Natural killer cell (primary cell): ENCODE results near the gene ZNF709. TPM values are rescaled to one million over a fixed set of nuclear protein-coding genes. Genes with fewer than 3 reads are reported as not detected.
"Not testable (repeated sequence)": the region's sequence is repeated elsewhere in the genome, so short reads cannot be mapped to it uniquely, and the experiment has no call there.

Experiments used
- ATAC-seq, 3 donors: fragments of 150-1000 bp in 2 of 3; fragments of 200-7000 bp in 1 of 3; cut with Tn5 transposase; 1 replicate in 1 of 3; 2 replicates in 2 of 3; pipeline ENCODE4 v1.10.0; 2021; ENCODE audit warnings: mild to moderate bottlenecking in 2 of 3, moderate library complexity in 2 of 3
- DNase-seq, 2 donors: peaks; one replicate each; pipeline versions ENCODE4 v3.0.0 to v3.0.0-alpha.2; 2013 to 2021; ENCODE audit warnings: mixed read lengths in 1 of 2
- H3K27ac ChIP-seq: one replicate; pipeline ENCODE4 v1.5.1; 2013; ENCODE audit warnings: mild to moderate bottlenecking, low read length
- H3K27me3 ChIP-seq: one replicate; pipeline ENCODE4 v1.6.1; 2013; ENCODE audit warnings: low read length; ENCODE audit not compliant: control insufficient read depth, insufficient read depth
- H3K36me3 ChIP-seq: one replicate; pipeline ENCODE4 v1.6.1; 2013; ENCODE audit warnings: low read length; ENCODE audit not compliant: control insufficient read depth, insufficient read depth
- H3K4me1 ChIP-seq: one replicate; pipeline ENCODE4 v1.6.1; 2013; ENCODE audit warnings: low read length; ENCODE audit not compliant: control insufficient read depth, insufficient read depth
- H3K4me3 ChIP-seq: one replicate; pipeline ENCODE4 v1.5.1; 2013; ENCODE audit warnings: low read length
- H3K9me3 ChIP-seq: one replicate; pipeline ENCODE4 v1.6.1; 2013; ENCODE audit warnings: low read length; ENCODE audit not compliant: control insufficient read depth, insufficient read depth
- H3K27ac Mint-ChIP-seq, 2 donors: one replicate each; pipeline ENCODE4 v1.8.0; 2022; ENCODE audit warnings: mild to moderate bottlenecking in 2 of 2, mixed read lengths in 2 of 2, moderate library complexity in 1 of 2
- H3K27me3 Mint-ChIP-seq, 2 donors: one replicate each; pipeline ENCODE4 v1.8.0; 2022; ENCODE audit warnings: low read depth in 2 of 2, mixed read lengths in 2 of 2
- H3K36me3 Mint-ChIP-seq: one replicate; pipeline ENCODE4 v1.8.0; 2022; ENCODE audit warnings: mixed read lengths
- H3K4me1 Mint-ChIP-seq, 2 donors: one replicate each; pipeline ENCODE4 v1.8.0; 2022; ENCODE audit warnings: mixed read lengths in 2 of 2
- H3K4me3 Mint-ChIP-seq: one replicate; pipeline ENCODE4 v1.8.0; 2022; ENCODE audit warnings: mild to moderate bottlenecking, moderate library complexity, mixed read lengths
- H3K9me3 Mint-ChIP-seq, 2 donors: one replicate each; pipeline ENCODE4 v1.8.0; 2022; ENCODE audit warnings: mixed read lengths in 2 of 2
- WGBS: methylation state at CpG from one replicate; pipeline ENCODE4 v1.1.7; 2013; ENCODE audit warnings: missing lambda C conversion rate; ENCODE audit not compliant: insufficient coverage; 5-methylcytosine and 5-hydroxymethylcytosine counted together
- intact Hi-C: fragments of 100-400 bp; cut with micrococcal nuclease; formaldehyde crosslinking; loops from one replicate; pipeline ENCODE4 v1.14.2; 2022
- total RNA-seq, 4 donors: library from RNA; stranded (reverse); fragments of 120-200 nt in 1 of 4; gene quantifications; one replicate each; pipeline versions ENCODE4 v1.2.3 to v1.2.4, GENCODE V29; 2013 to 2022
- TF ChIP-seq, protein P1 (sequence below): fragments of 200-600 bp; IDR thresholded peaks from one replicate; pipeline ENCODE4 v1.8.0; 2022; ENCODE audit warnings: antibody characterized with exemption

The ZNF709 gene
- total RNA-seq, 3 donors from 2014 or later (not counting 1 experiment from before 2014, with no cell fraction given): 4.1 to 4.7 (median 4.1) TPM

DNA sequence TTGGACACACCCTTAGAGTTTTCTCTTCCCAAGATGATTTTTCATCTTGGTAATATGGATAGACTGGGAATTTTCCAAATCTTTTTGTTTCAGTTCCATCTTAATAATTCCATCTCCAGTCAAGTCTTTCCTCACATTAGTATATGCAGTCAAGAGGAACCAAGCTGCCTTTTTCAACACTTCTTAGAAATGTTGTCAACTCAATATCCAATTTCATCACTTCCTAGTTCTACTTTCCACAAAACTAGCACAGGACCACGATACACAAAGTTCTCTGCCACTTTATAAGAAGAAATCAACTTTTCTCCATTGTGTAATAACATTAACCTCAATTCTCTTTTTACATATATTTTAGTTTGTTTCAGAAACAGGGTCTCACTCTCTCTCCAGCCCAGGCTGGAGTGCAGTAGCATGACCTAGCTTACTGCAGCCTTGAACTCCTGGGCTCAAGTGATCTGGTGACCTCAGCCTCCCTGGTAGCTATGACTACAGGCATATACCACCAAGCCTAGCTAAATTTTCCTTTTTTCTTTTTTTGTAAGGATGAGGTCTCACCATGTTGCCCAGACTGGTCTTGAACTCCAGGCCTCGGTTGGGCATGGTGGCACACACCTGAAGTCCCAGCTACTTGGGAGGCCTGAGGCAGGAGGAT lies 59.3 kb downstream of the ZNF709 start:
- intact Hi-C loops: no loop called here
- Histone ChIP-seq H3K4me1 (no peaks in the 10 kb centered on the region), H3K27me3 (no peaks in the 10 kb centered on the region), H3K27ac (no peak overlapping the region), H3K4me3 (no peak overlapping the region), H3K9me3 (peaks cover 14% of the 10 kb centered on the region), H3K36me3 (no peaks in the 10 kb centered on the region)
- no peaks in the 10 kb centered on the region for H3K27me3 Mint-ChIP-seq
- DNase-seq (no peak), ATAC-seq (no peak)
- no peak overlapping the region for H3K4me3 Mint-ChIP-seq
- TF ChIP-seq, protein P1, sequence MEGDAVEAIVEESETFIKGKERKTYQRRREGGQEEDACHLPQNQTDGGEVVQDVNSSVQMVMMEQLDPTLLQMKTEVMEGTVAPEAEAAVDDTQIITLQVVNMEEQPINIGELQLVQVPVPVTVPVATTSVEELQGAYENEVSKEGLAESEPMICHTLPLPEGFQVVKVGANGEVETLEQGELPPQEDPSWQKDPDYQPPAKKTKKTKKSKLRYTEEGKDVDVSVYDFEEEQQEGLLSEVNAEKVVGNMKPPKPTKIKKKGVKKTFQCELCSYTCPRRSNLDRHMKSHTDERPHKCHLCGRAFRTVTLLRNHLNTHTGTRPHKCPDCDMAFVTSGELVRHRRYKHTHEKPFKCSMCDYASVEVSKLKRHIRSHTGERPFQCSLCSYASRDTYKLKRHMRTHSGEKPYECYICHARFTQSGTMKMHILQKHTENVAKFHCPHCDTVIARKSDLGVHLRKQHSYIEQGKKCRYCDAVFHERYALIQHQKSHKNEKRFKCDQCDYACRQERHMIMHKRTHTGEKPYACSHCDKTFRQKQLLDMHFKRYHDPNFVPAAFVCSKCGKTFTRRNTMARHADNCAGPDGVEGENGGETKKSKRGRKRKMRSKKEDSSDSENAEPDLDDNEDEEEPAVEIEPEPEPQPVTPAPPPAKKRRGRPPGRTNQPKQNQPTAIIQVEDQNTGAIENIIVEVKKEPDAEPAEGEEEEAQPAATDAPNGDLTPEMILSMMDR: no peak
- no peak overlapping the region for H3K27ac Mint-ChIP-seq
- H3K36me3 Mint-ChIP-seq: peaks cover 16% of the 10 kb centered on the region
- no peaks in the 10 kb centered on the region for H3K4me1 Mint-ChIP-seq
- H3K9me3 Mint-ChIP-seq: peaks cover 0 to 3% of the 10 kb centered on the region in 2 donors
- WGBS: 85% methylated on average over 2 of the region's 2 CpGs

DNA sequence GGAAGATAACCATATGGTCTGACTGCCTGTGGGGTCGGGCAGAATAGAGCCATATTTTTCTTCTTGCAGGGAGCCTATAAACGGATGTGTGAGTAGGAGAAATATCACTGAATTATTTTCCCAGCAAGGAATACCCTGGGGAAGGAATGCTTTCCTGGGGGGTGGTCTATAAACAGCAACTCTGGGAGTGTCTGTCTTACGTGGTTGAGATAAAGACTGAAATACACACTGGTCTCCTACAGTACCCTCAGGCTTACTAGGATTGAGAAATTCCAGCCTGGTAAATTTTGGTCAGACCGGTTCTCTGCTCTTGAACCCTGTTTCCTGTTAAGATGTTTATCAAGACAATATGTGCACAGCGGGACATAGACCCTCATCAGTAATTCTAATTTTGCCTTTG lies 67.3 kb downstream of the ZNF709 start:
- H3K4me3 ChIP-seq, H3K4me1 ChIP-seq, H3K9me3 Mint-ChIP-seq, ATAC-seq, H3K27ac ChIP-seq, H3K4me1 Mint-ChIP-seq, DNase-seq, H3K36me3 ChIP-seq, H3K9me3 ChIP-seq, H3K4me3 Mint-ChIP-seq, H3K27me3 ChIP-seq, H3K27ac Mint-ChIP-seq, H3K27me3 Mint-ChIP-seq, intact Hi-C loops: not testable (repeated sequence)
- peaks cover 11% of the 10 kb centered on the region for H3K36me3 Mint-ChIP-seq
- 90% methylated on average over 5 of the region's 5 CpGs for WGBS

DNA sequence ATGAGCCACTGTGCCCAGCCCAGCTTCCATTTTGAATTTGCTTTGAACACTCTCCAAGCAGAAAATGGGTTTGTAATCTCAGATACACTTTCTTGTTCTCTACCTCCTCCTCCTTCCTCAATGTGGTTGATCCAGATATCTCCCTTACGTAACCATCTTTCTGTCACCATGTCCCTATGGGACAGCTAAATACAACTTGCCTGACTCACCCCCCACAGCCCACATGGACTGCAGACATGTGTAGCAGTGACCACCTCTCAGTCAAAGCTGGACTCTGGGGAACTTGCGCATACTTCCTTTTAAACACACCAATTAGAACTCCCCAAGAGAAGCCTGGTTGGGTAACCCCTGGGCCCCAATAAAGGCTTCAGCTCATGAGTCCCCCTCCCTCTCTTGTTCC lies 72.7 kb downstream of the ZNF709 start:
- no peaks in the 10 kb centered on the region for H3K36me3 Mint-ChIP-seq
- intact Hi-C loops: no loop called here
- Histone ChIP-seq H3K4me3 (no peak overlapping the region), H3K4me1 (no peaks in the 10 kb centered on the region), H3K36me3 (no peaks in the 10 kb centered on the region), H3K9me3 (no peaks in the 10 kb centered on the region), H3K27ac (no peak overlapping the region), H3K27me3 (no peaks in the 10 kb centered on the region)
- peaks cover 2 to 4% of the 10 kb centered on the region in 2 donors for H3K9me3 Mint-ChIP-seq
- no peak overlapping the region for H3K4me3 Mint-ChIP-seq
- ATAC-seq (no peak), DNase-seq (no peak)
- no peak overlapping the region for H3K27ac Mint-ChIP-seq
- H3K27me3 Mint-ChIP-seq: peaks cover 0 to under 1% of the 10 kb centered on the region in 2 donors
- TF ChIP-seq, protein P1: no peak
- no peaks in the 10 kb centered on the region for H3K4me1 Mint-ChIP-seq
- 96% methylated on average over 2 of the region's 2 CpGs for WGBS

Other genes with a start within 250 kb of the ZNF709 start
- gene ZNF44, start 189.9 kb downstream of the ZNF709 start, total RNA-seq: 10 to 100 TPM; 27.3 to 43.1 (median 40.0) TPM
- under 1 TPM; 0.78 to 1.00 (median 0.80) TPM for gene ZNF563, start 151.2 kb downstream of the ZNF709 start, total RNA-seq
- gene ZNF442, start 119.1 kb downstream of the ZNF709 start, total RNA-seq: 1 to 10 TPM; 1.4 to 3.4 (median 2.8) TPM
- gene ZNF799, start 83.5 kb downstream of the ZNF709 start, total RNA-seq: 1 to 10 TPM; 2.8 to 7.5 (median 4.6) TPM
- gene ZNF443, start 43.8 kb downstream of the ZNF709 start, total RNA-seq: 1 to 10 TPM; 3.5 to 6.1 (median 3.9) TPM
- 10 to 100 TPM; 22.0 to 27.1 (median 23.3) TPM for gene ZNF564, start 66.7 kb upstream of the ZNF709 start, total RNA-seq
- 10 to 100 TPM; 12.0 to 21.4 (median 20.9) TPM for gene ZNF490, start 126.0 kb upstream of the ZNF709 start, total RNA-seq
- gene ZNF791, start 126.1 kb upstream of the ZNF709 start, total RNA-seq: 10 to 100 TPM; 52.6 to 62.0 (median 56.5) TPM
- 100 to 1,000 TPM; 107 to 118 (median 112) TPM for gene MAN2B1, start 181.9 kb upstream of the ZNF709 start, total RNA-seq
- gene WDR83, start 182.0 kb upstream of the ZNF709 start, total RNA-seq: 10 to 100 TPM; 17.0 to 25.8 (median 25.1) TPM
- gene DHPS, start 197.1 kb upstream of the ZNF709 start, total RNA-seq: 100 to 1,000 TPM; 143 to 193 (median 145) TPM
- gene GNG14, start 203.2 kb upstream of the ZNF709 start, total RNA-seq: not detected
- gene FBXW9, start 211.8 kb upstream of the ZNF709 start, total RNA-seq: 1 to 10 TPM; 2.2 to 3.2 (median 2.9) TPM
- gene TNPO2, start 239.1 kb upstream of the ZNF709 start, total RNA-seq: 10 to 100 TPM; 56.8 to 66.6 (median 58.2) TPM
- 100 to 1,000 TPM; 217 to 228 (median 219) TPM for gene TRIR, start 249.9 kb upstream of the ZNF709 start, total RNA-seq